GM23248 (cell line): Measurements from ENCODE around the gene FHL3. TPM values are rescaled to one million over a fixed set of nuclear protein-coding genes. Genes with fewer than 3 reads are reported as not detected.

Source experiments
- DNase-seq: peaks from one replicate; pipeline ENCODE4 v3.0.0-alpha.2; 2015
- H2AFZ ChIP-seq: fragments of 200-600 bp; sonication (generic); 2 replicates; pipeline ENCODE4 v1.6.1; 2016; ENCODE audit warnings: antibody characterized with exemption
- H3F3A ChIP-seq: fragments of 200-600 bp; sonication (generic); 2 replicates; pipeline ENCODE4 v1.6.1; 2016; ENCODE audit warnings: mild to moderate bottlenecking, antibody characterized with exemption, mixed run types; ENCODE audit not compliant: insufficient read depth
- H3K27ac ChIP-seq: fragments of 200-600 bp; sonication (generic); 2 replicates; pipeline ENCODE4 v1.5.1; 2016; ENCODE audit warnings: mild to moderate bottlenecking
- H3K27me3 ChIP-seq: fragments of 200-600 bp; sonication (generic); replicated peaks from 2 replicates; pipeline ENCODE4 v1.6.1; 2016; ENCODE audit warnings: mild to moderate bottlenecking; ENCODE audit not compliant: insufficient read depth
- H3K36me3 ChIP-seq: fragments of 200-600 bp; sonication (generic); 2 replicates; pipeline ENCODE4 v1.6.1; 2016; ENCODE audit warnings: low read depth, mild to moderate bottlenecking
- H3K4me1 ChIP-seq: fragments of 200-600 bp; sonication (generic); 2 replicates; pipeline ENCODE4 v1.6.1; 2016; ENCODE audit warnings: mild to moderate bottlenecking; ENCODE audit not compliant: insufficient read depth
- H3K4me2 ChIP-seq: fragments of 200-600 bp; sonication (generic); one replicate; pipeline ENCODE4 v1.6.1; 2016; ENCODE audit warnings: mild to moderate bottlenecking; ENCODE audit not compliant: unreplicated experiment
- H3K4me3 ChIP-seq: fragments of 200-600 bp; sonication (generic); 2 replicates; pipeline ENCODE4 v1.5.1; 2016; ENCODE audit warnings: mild to moderate bottlenecking
- H3K79me2 ChIP-seq: fragments of 200-600 bp; sonication (generic); 2 replicates; pipeline ENCODE4 v1.6.1; 2016; ENCODE audit warnings: mild to moderate bottlenecking; ENCODE audit not compliant: insufficient read depth
- H3K9ac ChIP-seq: fragments of 200-600 bp; sonication (generic); 2 replicates; pipeline ENCODE4 v1.6.1; 2016; ENCODE audit warnings: mild to moderate bottlenecking
- H3K9me2 ChIP-seq: fragments of 200-600 bp; sonication (generic); 2 replicates; pipeline ENCODE4 v1.6.1; 2016; ENCODE audit warnings: mixed run types, mild to moderate bottlenecking, moderate library complexity; ENCODE audit not compliant: insufficient read depth
- H3K9me3 ChIP-seq: fragments of 200-600 bp; sonication (generic); one replicate; pipeline ENCODE4 v1.6.1; 2017; ENCODE audit warnings: low read depth
- H4K20me1 ChIP-seq: fragments of 200-600 bp; sonication (generic); 2 replicates; pipeline ENCODE4 v1.6.0; 2016; ENCODE audit not compliant: insufficient read depth
- EZH2 ChIP-seq: fragments of 200-600 bp; sonication (generic); IDR thresholded peaks from 2 replicates; pipeline ENCODE4 v1.6.1; 2018; ENCODE audit warnings: antibody characterized with exemption, mild to moderate bottlenecking; ENCODE audit not compliant: insufficient read depth, poor library complexity, severe bottlenecking
- EZH2phosphoT487 ChIP-seq: fragments of 200-600 bp; sonication (generic); IDR thresholded peaks from 2 replicates; pipeline ENCODE4 v1.6.1; 2018; ENCODE audit warnings: antibody characterized with exemption, moderate library complexity, mild to moderate bottlenecking, low read depth; ENCODE audit not compliant: insufficient read depth
- WGBS, 2 experiments: methylation state at CpG; one replicate each; pipeline ENCODE4 v1.1.6; 2015 to 2017; ENCODE audit warnings: low lambda C conversion rate in 2 of 2, low coverage in 1 of 2; ENCODE audit errors: missing lambda C conversion rate in 2 of 2; 5-methylcytosine and 5-hydroxymethylcytosine counted together
- in situ Hi-C: fragments of 300-500 bp; cut with MboI; formaldehyde crosslinking; loops from 2 replicates; pipeline ENCODE4 v1.15.0; 2020
- polyA plus RNA-seq: library from polyadenylated mRNA; unstranded; fragments of >200 nt; fragmentation: Nextera tagmentation; extraction: Ambion mirVana; gene quantifications from 2 replicates; pipeline ENCODE4 v1.2.1, GENCODE V29; 2016
- total RNA-seq: library from RNA; depleted of rRNA; stranded (reverse); fragments of >200 nt; shearing (Covaris generic); gene quantifications from 2 replicates; pipeline ENCODE4 v1.2.3, GENCODE V29; 2014

The FHL3 gene
- total and polyA plus RNA-seq, 2 experiments from 2014 or later, result 31.7 to 44.4 TPM

GRCh38 chr1:37954316-37954971, 50.9 kb downstream of the FHL3 start:
- peaks cover 18% of the 10 kb centered on the region for H3K4me1 ChIP-seq
- WGBS, 2 experiments, result 53 to 57% methylated on average over 3 of the region's 3 CpGs
- in situ Hi-C loops, result no loop called here
- H3K79me2 ChIP-seq, result no peaks in the 10 kb centered on the region
- H3K4me3 ChIP-seq, result no peak overlapping the region
- H3K4me2 ChIP-seq, result no peak overlapping the region
- no peaks in the 10 kb centered on the region for H3K9me2 ChIP-seq
- no peak overlapping the region for H2AFZ ChIP-seq
- no peaks in the 10 kb centered on the region for H4K20me1 ChIP-seq
- H3K27ac ChIP-seq, result no peak overlapping the region
- DNase-seq, result no peak
- TF ChIP-seq EZH2phosphoT487 (no peak), EZH2 (no peak)
- H3F3A ChIP-seq, result peaks cover 14% of the 10 kb centered on the region
- H3K36me3 ChIP-seq, result 0 out of 2 replicates have a peak, but pooled peaks cover 3% of the 10 kb centered on the region
- no peaks in the 10 kb centered on the region for H3K9me3 ChIP-seq
- no peak overlapping the region for H3K9ac ChIP-seq
- no peaks in the 10 kb centered on the region for H3K27me3 ChIP-seq

GRCh38 chr1:37952738-37953137, 52.6 kb downstream of the FHL3 start:
- no peak for TF ChIP-seq EZH2
- no peak for TF ChIP-seq EZH2phosphoT487

DNA sequence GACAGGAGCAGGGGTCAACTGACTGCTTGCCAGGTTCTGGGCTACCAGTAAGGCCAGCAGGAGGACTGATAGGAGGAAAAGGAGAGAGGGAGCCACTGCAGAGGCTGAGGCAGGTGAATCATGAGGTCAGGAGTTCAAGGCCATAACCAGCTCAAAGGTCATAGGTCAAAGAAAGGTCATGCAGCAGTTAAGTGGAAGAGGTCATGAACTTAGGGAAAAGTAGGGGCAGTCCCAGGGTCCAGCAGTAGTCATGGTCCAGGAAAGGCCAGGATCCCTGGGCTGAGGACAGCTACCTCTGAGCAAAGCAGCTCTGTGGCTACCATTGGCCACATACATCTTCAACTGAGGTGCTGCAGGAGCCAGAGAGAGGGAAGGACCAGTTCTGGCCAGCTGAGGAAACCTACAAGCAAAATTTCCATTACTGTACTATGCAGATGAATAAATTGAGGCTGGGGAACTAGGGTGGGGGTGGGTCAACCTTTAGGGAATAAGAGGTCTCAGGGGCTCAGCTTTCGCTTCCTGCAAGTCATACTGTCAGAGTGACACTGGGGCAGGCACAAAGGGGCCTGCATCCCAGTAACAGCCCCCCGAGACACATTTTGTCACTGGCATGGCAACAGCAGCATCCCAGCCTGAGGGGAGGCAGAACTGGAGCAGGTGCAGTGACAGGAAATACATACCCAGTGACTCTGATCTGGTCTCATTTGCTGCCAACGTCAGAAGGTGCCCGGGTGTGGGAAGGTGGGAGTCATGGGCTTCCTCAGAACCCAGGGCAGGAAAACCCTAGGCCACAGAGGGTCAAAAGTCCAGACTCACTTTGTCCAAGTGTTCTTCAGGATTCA, 53.3 kb downstream of the FHL3 start:
- Histone ChIP-seq H3F3A (no peaks in the 10 kb centered on the region), H3K27ac (no peak overlapping the region), H3K9me2 (no peaks in the 10 kb centered on the region), H3K4me3 (no peak overlapping the region), H3K4me1 (0 out of 2 replicates have a peak, but pooled peaks cover 4% of the 10 kb centered on the region), H3K4me2 (no peak overlapping the region), H2AFZ (no peak overlapping the region), H3K9ac (no peak overlapping the region), H3K36me3 (0 out of 2 replicates have a peak, but pooled peaks cover 2% of the 10 kb centered on the region), H4K20me1 (no peaks in the 10 kb centered on the region), H3K27me3 (no peaks in the 10 kb centered on the region), H3K9me3 (no peaks in the 10 kb centered on the region), H3K79me2 (no peaks in the 10 kb centered on the region)
- in situ Hi-C loops, result no loop called here
- no peak for DNase-seq
- 77 to 83% methylated on average over 4 of the region's 4 CpGs for WGBS, 2 experiments
- no peak for TF ChIP-seq EZH2
- TF ChIP-seq EZH2phosphoT487, result no peak

More at GRCh38 chr1:37952738-37953137, 52.6 kb downstream of the FHL3 start:
- Histone ChIP-seq H3K4me2 (no peak overlapping the region), H3F3A (no peaks in the 10 kb centered on the region), H3K79me2 (no peaks in the 10 kb centered on the region), H3K4me3 (no peak overlapping the region), H3K9me3 (no peaks in the 10 kb centered on the region), H3K9ac (no peak overlapping the region), H3K9me2 (no peaks in the 10 kb centered on the region), H3K27ac (no peak overlapping the region), H3K4me1 (peaks cover 1% of the 10 kb centered on the region; the same call in 1 of the 2 replicates), H3K27me3 (no peaks in the 10 kb centered on the region), H4K20me1 (no peaks in the 10 kb centered on the region), H3K36me3 (0 out of 2 replicates have a peak, but pooled peaks cover 3% of the 10 kb centered on the region), H2AFZ (no peak overlapping the region)
- no peak for DNase-seq
- in situ Hi-C loops, result no loop called here
- 81% methylated on average over 3 of the region's 3 CpGs for WGBS, 2 experiments

GRCh38 chr1:37951041-37951782, 54.1 kb downstream of the FHL3 start:
- WGBS, 2 experiments, result 80 to 82% methylated on average over 10 to 11 of the region's 11 CpGs
- no peaks in the 10 kb centered on the region for H3F3A ChIP-seq
- TF ChIP-seq EZH2, result no peak
- TF ChIP-seq EZH2phosphoT487, result no peak
- DNase-seq, result peak; percentile 20
- no peaks in the 10 kb centered on the region for H3K79me2 ChIP-seq
- no peaks in the 10 kb centered on the region for H3K9me3 ChIP-seq
- no peak overlapping the region for H3K27ac ChIP-seq
- H3K9ac ChIP-seq, result no peak overlapping the region
- H3K4me2 ChIP-seq, result no peak overlapping the region
- in situ Hi-C loops, result no loop called here
- no peak overlapping the region for H2AFZ ChIP-seq
- no peaks in the 10 kb centered on the region for H3K27me3 ChIP-seq
- no peaks in the 10 kb centered on the region for H3K9me2 ChIP-seq
- no peak overlapping the region for H3K4me3 ChIP-seq
- H3K36me3 ChIP-seq, result no peaks in the 10 kb centered on the region
- H3K4me1 ChIP-seq, result 0 out of 2 replicates have a peak, but pooled peaks cover 4% of the 10 kb centered on the region
- H4K20me1 ChIP-seq, result no peaks in the 10 kb centered on the region
